HG02571 (cell line): ENCODE data around the gene CABCOCO1.

Experiments used
- ATAC-seq: cut with Tn5 transposase; IDR thresholded peaks from one replicate; pipeline ENCODE4 v1.9.1; 2021; ENCODE audit warnings: mild to moderate bottlenecking, moderate library complexity; ENCODE audit not compliant: unreplicated experiment

The CABCOCO1 gene

DNA sequence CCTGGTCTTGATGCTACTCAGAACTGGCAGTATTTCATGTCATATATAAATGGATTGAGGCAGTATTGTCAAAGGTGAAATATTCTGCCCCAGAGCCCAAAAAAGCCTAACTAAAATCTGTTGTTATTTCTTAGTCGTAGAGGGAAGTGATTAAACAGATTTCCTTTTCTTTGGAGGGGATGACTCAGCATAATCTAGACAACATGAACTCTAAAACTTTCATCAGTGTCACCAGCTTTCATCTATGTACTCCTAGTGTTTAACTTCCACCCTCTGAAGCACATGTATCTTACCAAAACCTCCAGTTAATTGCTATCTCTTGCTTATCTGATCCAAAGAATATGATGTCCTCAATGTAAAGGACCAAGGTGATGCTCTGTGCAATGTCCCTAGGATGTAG lies 141.7 kb downstream of the CABCOCO1 start:
- no peak for ATAC-seq

- no peak for ATAC-seq
Measured at GRCh38 chr10:61805091-61805490, 142.4 kb downstream of the CABCOCO1 start.

- ATAC-seq, result no peak
Measured at GRCh38 chr10:61810263-61810662, 147.5 kb downstream of the CABCOCO1 start.

GRCh38 chr10:61812052-61812721 lies 149.5 kb downstream of the CABCOCO1 start:
- no peak for ATAC-seq

DNA sequence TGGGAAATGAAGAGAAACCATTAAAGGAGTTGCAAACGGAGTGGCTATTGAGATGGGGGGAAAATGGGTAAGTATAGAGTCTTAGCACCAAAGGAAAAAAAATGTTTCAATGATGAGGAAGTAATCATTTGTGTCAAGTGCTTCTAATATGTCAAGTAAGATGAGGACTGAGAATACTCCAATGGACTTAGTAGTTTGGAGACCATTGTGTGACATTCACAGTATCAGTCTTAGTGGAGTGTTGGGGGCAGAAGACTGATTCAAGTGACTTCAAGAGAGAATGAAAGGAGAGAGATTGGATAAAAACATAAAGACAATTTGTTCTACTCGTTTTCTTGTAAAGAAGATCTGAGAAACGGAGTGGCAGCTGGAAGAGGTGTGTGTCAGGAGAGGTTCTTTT lies 150.2 kb downstream of the CABCOCO1 start:
- no peak for ATAC-seq

- ATAC-seq, result no peak
Measured at GRCh38 chr10:61814160-61814559, 151.4 kb downstream of the CABCOCO1 start.

DNA sequence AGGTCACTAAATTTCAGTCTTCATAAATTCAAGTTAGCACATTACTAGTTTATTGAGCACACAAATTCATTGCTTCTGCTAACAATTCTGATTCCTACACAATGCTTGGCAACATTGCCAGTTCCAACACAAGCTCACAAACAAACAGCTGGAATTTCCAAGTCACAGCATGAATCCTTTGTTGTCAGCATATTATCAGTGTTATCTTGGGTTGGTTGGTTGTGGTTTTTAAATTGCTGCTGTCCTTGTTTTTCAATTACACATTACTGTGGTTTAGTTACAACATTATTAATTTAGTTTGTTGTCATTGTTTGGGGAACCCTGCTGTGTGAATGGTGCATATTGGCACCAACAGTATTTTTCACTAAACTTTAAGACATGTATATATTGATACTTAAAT lies 152.8 kb downstream of the CABCOCO1 start:
- no peak for ATAC-seq
